ENCODE data around the gene EOMES.
"Not testable (repeated sequence)": the region's sequence is repeated elsewhere in the genome, so short reads cannot be mapped to it uniquely, and the experiment has no call there.

Gene EOMES

DNA sequence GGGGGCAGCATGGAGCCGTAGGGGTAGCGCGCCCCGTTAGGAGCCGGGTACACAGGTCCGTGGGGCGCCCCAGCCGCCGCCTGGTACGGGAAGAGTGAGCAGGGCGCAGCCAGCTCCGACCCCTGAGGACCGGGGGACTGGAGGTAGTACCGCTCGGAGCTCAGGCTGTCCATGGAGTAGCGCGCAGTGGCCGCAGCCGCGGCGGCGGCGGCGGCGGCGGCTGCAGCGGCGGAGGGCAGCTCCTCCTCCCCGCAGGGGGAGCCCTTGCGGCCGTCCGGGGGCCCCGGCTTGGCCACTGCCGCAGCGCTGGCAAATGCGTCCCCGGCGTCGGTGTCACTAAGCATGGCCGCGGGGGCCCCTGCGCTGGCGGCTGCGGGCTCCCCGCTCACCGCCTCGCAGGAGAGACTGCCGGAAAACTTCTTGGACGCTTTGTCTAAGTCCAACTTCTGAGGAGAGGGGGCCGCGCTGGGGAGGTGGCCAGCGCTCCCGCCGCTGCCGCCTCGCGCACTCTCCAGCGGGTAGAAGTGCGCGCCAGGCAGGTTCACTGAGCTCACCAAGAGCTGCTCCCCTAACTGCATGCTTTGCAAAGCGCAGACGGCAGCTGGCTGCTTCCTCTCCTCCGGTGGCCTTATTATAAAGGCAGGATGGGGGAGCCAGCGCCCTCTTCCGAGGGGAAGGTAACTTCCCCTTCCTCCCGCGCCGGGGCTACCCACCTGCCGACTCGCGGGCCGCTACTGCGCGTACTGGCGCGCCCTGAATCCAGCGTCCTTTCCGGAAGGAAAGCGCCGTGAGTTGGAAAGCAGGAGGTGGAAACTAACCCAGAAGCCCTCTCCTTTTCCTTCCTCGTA is at the start of gene EOMES:
TSS of gene EOMES (minus strand) at position 607 of the 848 bp plus-strand sequence. CDS start at position 578, 29 bp downstream.
- peak; percentile 7 for DNase-seq

DNA sequence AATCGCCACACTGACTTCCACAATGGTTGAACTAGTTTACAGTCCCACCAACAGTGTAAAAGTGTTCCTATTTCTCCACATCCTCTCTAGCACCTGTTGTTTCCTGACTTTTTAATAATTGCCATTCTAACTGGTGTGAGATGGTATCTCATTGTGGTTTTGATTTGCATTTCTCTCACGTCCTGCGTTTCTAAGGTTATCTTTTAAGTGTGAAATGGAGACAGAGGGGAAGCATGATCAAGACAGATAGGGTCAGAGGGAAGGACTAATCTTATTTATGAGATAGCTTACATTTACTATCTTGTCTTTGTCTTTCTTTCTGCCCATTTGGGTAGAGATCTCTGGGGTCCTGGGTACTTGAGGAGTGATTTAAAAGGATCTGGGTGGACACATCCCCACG is 48.3 kb upstream of the EOMES start:
- not testable (repeated sequence) for DNase-seq

DNA sequence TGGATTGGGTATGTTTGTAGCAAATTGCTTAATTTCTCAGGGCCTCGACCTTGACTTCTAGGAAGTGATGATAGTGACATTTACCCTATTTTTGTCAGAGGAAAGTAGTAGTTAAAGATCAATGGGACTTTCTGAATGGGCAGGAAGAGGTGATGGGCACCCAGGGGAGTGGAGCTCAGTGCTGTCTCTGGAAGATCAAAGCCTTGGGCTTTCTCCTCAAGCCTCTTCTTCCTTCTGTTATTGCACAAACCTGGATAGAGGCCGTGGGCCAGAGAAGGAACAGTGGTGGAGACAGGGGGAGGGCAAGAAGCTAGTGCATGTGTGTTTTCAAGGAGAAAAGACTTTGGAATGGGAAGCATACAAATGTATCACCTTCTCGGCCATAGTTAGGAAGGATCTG is 44.9 kb upstream of the EOMES start:
- no peak for DNase-seq

DNA sequence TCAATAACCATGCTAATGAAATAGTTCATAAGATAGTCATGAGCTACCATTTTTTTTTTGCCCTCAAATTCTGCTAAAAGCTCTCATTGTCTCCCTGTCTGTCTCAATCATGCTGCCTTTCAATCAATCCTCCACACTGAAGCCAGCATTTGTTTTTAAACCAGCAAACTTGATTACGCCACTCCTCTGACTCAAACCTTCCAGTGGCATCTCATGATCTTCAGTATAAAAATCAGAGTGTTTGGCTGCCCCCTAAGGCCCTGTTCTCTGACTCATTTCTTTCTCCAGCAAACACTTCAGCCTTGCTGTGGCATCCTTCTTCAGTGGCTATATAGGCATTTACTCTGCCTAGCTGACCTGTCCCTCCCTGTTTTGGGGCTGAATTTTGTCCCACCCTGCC is 36.0 kb upstream of the EOMES start:
- DNase-seq, result no peak

DNA sequence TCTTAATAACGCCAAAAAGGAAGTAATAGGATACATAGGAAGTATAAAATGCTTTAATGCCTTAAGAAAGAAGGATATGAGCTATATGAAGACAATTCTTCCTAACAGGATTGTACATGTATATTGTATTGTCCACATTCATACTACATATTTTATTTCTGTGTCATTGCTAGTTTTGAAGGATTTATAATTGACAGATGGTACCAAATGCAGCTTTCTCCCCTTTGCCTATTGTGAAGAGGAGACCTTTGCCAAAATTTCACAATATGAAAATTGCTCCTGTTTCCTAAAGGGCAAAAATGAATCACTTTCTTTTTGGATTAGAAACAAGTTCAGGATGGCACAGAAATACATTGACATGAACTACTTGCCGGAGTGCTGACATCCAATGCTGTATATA is 34.8 kb upstream of the EOMES start:
- DNase-seq, result no peak

DNA sequence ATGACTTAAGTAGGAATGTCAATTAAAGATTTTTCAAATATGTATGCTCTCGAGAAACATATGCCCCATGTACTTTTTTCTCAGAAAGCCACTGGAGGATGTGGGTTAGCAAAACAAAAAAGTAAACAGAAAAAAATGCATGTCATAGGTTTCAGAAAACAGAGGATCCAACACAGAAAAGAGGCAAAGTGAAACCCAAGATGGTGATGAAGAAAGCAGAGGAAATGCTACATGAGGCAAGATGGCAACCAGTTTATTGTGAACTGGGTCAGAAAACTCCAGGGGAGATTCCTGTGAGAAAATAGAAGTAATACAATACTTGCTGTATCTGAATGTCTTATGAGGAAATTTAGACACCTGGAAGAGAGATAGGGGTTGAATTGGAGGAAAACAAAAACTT is 30.8 kb upstream of the EOMES start:
- no peak for DNase-seq

DNA sequence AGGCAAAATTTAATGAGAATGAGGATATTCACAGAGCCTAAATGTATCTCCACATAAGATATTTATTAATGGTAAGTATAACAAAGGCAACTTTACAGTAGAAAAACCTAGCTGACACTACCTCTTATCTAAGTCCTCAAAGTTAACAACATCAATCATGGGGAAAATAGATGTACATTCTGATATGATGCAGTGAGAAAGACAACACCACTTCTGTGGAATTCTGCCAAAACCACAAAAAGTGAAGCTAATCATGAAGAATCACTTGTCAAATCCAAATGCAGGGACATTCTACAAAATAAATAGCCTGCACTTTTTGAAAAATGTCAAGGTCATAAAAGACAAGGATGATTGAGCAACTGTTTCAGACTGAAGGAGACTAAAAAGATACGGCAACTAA is 27.5 kb upstream of the EOMES start:
- DNase-seq, result no peak

DNA sequence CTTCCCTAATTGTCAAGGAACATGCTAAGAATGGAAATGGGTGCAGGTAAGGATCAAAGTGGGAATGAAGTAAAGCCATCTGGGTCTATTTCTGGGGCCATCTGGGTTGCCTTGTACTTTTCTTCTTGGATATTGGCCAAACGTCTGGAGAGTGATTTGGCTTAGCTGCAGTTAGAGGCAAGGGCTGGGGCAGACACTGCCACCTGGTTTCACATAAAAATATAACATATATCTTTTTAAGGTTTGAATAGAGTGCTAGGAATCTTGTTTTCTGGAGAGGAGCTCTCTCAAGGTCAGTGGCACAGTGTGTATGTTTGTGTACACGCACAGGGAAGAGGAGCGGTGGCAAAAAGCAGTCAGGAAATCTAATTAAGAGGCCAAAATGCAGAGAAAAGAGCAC is 24.7 kb upstream of the EOMES start:
- DNase-seq, result no peak

DNA sequence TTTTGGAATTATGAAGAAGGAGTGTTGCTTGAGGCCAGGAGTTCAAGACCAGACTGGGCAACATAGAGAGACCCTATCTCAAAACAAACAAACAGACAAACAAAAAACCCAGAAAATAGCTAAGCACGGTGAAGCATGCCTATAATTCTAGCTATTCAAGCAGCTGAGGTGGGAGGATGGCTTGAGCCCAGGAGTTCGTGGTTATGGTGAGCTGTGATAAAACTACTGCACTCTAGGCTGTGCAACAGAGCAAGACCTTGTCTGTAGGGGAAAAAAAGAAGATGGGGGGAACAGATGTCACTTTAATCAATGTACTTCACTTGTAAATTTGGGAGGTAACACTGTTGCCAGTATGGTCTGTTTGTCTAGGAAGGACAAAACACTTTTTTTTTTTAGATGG is 18.7 kb upstream of the EOMES start:
- no peak for DNase-seq

DNA sequence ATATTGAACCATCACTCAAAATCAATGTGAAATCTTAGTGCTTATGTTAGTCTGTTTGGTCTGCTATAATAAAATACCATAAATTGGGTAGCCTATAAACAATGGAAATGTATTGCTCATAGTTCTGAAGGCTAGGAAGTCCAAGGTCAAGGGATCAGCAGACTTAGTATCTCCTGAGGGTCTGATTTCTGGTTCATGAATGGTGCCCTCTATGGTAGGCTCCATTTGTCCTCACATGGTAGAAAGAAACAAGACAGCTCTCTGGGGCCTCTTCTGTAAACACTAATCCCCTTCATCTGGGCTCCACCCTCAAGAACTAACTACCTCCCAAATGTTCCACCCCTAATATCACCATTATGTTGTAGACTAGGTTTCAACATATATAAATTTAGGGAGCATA is 15.0 kb upstream of the EOMES start:
- DNase-seq, result no peak

DNA sequence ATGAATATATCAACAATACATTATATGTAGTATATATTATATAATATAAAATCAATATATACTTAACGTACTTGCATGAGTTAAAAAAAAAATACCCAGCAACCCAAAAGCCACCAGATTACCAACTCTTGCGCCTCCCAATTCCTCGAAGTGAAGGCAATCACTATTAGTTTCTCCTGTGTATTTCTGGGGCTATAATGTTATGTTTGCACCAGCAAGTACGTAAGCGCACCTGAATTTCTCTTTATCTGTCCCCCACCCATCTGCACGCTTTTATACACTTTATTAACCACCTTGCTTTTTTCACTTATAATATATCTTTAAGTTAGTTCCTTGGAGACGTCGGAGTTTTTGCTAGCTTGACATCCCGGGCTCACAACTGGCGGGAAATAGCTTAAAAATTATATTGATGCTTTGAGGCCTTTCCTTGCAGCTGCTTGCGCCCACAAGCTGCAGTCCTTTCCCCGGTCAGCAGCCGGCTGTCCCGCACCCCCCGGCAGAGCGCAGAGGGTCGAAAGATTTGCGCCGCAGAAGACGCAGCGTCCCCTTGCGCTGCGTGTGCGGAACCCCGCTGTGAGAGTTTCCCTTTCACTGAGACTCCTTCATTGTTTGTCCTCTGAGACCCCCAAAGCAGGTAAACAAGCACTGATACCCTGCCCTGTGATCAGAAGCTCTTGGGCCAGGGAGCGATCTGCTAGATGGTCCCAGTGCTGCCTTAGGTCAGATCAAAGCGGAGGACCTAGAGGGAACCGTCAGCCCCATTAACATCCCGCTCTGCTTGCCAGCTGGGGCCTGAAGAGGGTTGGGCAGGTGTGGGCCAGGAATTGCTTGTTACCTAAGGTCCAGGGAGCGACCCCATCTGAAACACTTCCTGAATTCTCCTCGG is 8.9 kb upstream of the EOMES start:
- no peak for DNase-seq

DNA sequence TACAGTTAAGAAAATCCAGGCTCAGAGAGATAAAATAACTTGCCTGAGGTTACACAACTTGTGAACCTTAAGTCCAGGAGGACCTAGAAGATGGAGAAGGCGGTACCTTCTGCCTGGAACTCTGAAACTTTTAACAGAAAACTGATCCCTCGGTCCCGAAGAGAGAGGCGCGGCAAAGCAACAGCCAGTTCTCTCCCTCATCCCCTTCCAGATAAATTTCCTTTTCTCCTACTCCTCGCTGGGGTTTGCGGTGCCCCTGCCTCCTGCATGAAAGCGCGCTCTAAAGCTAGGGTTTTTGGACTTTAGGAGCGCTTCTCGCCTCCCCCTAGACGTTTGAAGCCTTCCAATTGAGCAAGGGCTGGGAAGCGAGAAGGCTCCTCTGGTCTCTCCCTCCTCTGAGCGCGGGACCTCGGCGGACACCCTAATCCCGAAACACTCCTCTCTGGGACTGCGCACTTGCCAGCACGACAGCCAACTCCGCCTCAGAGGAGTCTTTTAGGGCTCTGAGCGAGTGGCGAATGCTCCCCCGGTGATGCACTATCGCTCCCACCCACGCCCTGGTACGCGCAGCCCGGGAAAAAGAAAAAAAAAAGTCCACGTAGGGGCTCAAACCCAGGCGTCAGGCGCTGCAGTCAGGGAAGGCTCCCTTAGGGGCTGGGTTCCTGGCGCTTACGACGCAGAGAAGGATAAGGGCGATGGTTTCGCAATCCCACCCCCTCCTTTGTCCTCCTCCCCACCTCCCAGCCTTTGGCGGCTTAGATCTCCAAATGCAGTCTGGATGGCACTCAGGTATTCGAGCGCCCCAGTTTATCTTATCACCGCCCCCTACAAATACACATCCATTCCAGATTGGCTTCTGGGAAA is 7.9 kb upstream of the EOMES start:
- DNase-seq, result no peak

DNA sequence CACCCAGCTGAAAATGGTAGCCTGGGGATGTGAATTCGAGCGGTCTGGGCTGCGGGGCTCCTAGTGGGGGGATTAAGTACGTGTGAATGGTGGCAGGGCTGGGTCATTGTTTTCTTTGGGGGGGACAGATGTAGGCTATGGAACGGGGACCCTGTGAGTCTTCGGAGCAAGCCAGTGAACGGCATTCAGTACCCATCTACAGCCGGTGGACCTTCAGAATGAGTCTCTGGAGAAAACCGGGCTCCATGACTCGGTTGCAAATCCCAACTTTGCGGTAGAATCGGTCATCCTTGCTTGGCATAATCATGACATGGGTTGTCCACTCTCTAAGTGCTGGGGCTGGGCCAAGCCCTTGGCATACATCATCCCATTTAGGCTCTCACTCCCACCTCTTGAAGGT is 7.2 kb upstream of the EOMES start:
- no peak for DNase-seq

DNA sequence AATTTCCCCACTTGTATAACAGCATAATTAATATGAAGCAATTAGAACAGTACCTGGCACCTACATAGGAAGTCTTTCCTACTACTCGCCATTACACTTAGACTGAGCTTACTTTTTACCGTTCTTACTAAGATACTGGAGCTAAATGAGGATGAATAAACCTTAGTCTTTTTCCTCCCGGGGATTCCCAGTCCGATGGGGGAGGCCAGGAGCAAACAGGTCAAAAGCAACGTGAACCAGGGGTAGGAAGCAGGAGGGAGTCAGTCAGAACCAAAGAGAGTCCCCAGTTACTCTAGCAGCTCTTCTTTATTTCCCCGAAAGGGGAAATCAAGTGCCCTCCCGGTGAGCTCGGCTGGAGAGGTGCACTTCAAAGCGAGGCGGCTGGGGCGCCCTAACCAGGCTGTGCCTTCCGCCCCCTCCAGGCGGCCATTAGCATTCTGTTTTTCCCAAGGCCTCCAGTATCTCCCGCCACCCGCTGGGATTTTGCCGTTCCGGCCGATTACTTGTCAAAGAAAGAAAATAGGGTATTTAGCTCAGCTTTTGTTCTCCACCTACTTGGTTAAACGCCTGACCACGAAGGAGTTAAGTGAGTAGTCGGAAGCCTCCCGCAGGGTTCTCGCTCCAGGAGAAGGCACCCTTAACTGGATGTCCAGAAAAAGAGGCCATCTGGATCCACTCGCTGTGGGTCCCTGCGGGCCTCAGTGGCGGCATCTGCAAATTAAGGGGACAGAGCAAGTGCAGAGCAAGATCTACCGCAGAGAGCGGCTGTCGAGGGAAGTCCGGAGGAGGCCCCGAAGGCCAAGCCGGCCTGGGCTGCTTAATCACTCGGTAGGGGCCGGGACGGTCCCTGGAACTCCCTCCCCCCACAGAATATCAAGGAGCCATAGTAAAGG is 6.3 kb upstream of the EOMES start:
- DNase-seq, result no peak

DNA sequence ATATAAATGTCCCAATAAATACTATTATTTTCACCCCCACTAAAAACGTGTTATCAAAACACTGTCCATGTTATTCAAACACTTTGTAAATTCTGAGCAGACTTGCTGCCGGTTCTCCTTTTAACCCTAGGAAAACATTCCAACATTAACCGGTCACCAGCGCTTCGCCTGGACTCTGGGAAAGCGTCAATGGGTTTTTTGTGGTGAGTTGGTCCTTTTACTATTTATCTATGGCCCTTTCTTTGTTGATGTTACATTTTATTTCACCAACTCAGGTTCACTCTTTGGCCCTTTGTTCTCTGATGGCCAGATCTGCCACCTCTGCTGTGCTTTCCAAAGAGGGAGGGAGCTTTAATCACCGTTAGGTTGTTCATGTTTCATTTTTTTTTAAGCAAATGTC is 4.1 kb upstream of the EOMES start:
- DNase-seq, result no peak

DNA sequence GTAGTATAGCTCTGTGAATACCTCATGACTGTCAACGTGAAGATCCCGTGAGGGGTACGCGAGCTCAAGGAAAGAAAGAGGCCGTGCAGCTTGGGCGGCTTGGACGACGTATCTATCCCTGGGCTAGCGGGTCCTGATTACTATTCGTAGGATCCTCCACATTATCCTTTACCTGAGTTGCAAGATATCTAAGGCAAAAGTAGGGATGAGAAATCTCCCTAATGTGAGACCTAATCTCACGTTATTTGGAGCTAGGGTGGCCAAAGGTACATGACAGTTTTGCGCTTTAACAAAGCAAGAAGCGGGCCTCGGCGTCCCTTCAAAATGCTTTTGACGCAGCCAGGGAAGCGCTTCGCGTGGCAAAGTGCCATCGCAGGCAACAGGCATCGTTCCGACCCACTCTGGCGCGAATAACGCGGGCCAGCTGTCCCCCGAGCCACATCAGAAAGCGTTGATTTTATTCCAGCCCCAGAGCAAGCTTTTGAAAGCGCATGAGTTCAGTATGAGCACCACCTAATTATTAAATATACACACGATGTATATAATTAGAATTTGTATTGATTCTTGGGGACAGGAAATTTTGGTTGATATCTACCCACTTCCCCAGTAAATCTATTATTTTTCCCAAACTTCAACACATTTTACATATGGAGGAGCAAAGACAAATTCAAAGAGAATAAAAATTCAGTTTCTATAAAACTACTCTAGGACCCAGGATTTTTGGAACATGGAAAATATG is 2.5 kb upstream of the EOMES start:
- no peak for DNase-seq

DNA sequence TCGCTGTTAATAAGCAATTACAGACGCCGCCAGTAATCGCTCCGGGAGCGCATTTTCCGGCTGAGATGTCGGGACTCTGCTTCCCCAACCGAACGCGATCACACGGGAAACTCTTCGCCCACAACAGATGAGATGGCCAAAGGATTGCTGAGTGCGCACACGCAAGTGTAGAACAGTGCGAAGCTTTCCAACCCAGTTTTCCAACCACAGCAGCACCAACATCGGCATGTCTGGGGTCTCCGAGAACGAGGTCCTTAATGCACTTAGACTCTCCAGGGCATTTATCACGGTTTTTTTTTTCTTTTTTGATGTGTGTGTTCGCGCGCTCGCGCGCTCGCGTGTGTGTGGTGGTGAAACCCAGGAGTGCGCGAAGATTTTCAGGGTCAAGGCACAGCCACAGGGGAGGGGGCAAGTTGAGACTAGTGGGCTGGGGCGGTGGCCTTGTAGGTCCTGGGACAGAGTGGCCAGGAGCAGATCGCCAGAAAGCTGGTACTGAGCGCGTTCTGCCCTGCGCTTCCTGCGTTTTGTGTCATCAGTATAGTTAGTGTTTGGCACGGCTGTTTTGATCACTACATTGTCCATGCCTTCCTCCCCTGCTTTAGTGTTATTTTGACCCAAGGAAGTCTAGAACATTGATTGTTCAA is 1.8 kb upstream of the EOMES start:
- DNase-seq, result no peak

DNA sequence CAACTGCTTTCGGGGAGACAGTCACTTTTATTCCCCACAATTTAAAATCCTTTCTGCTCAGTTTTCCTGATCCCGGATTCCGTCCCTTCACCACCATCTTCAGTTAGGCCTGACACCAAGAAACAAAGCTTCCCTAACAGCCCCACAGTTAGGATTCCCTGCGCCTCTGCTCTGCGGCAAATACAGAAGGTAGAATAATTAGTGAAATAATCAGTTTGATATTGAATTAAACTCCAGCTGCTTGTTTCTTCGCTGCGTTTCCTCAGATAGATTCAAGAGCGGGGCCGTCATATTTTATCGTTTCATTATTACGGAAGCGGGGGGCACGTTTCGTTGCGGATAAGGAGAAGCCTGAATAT is 1.3 kb upstream of the EOMES start:
- no peak for DNase-seq

DNA sequence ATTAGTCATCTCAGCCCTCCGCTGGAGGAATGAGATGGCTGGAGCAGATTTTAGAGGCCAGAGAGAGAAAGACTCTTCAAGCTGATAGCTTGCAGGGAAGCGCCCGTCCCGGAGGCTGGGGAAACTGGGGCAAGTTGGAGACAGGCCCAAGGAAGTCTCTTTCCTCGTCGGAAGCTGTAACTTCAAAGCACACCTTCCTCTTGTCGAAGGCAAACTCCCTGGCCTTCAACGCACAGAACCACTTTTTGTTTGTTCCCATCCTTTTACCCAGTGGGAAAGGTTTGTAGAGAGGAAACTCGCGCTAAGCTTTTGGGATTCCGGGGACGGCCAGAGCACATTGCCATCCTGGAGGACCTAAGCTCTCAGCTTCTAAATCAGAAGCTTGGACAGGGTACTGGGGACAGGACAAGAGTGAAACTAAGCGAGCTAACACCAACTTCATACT is 900 bp upstream of the EOMES start:
- DNase-seq, result no peak

DNA sequence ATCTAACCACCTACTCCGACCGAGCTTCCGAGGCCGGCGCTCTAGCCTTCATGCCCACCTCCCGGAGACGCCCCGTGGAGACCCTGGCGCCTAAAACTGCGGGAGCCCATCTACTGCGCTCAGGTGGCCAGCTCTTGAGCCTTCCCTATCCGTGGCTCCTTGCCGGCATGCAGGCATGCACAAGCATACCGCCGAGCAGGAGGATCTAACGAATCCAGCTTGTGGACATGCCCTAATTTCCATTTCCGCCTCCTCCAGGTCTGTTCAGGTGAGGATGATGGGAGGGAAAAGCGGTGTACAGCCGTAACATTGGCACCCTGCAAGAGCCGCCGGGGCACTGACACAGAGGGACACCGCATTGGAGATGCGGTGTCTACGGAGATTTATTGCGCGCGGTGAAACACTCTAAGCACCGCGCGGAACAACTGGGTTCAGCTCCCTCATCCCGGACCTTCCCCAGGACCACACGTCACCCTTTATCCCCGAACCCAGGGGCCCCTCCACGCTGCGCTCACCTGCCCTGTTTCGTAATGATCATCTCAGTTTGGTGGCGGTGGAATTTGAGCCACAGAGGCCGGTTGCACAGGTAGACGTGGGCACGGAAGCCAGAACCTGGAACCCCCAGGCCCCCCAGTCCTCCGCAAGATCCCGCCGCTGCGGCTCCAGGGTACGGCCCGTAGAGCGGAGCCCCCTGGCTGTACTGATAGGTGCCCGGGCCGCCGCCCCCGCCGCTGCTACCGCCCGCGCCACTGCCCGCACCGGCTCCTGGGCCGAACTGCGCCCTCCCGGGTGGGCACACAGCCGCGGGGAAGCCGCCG is 1.0 kb downstream of the EOMES start:
- DNase-seq, result no peak
